ENCODE data around the gene PHTF2. TPM values are rescaled to one million over a fixed set of nuclear protein-coding genes. Genes with fewer than 3 reads are reported as not detected.

The PHTF2 gene
- total and polyA plus RNA-seq, 7 donors, result 16.7 to 101 (median 51.7) TPM

GRCh38 chr7:77826300-77826699 is 27.7 kb downstream of the PHTF2 start:
- intact Hi-C loops (cut with DNase I), result no loop called here

GRCh38 chr7:77827999-77828398 is 29.4 kb downstream of the PHTF2 start:
- intact Hi-C loops (cut with DNase I), result no loop called here
- Histone ChIP-seq H3K4me3 (no peak overlapping the region), H3K4me1 (peaks cover 18% of the 10 kb centered on the region), H3K36me3 (ENCODE audit: insufficient read depth in 1 of 2, low read depth in 1 of 2) (no peaks in the 10 kb centered on the region), H3K27me3 (ENCODE audit: insufficient read depth in 3 of 3, low read length in 2 of 3) (no peaks in the 10 kb centered on the region), H3K9me3 (peaks cover 3% of the 10 kb centered on the region), H3K27ac (no peak overlapping the region)
- ATAC-seq, result no peak
- 81 to 85% (median 82%) methylated on average over 2 of the region's 2 CpGs for WGBS, 3 donors
- DNase-seq, result no peak
- no peak for TF ChIP-seq CTCF (IDR thresholded peaks at IDR 0.05)

More at GRCh38 chr7:77826300-77826699, 27.7 kb downstream of the PHTF2 start:
- peaks cover 14% of the 10 kb centered on the region for H3K4me1 ChIP-seq
- peaks cover 7% of the 10 kb centered on the region for H3K9me3 ChIP-seq
- no peak overlapping the region for H3K27ac ChIP-seq
- 79 to 84% (median 80%) methylated on average over 2 of the region's 2 CpGs for WGBS, 3 donors
- no peak for DNase-seq
- no peaks in the 10 kb centered on the region for H3K36me3 ChIP-seq (ENCODE audit: insufficient read depth in 1 of 2, low read depth in 1 of 2)
- ATAC-seq, result no peak
- no peak for TF ChIP-seq CTCF (IDR thresholded peaks at IDR 0.05)
- no peak overlapping the region for H3K4me3 ChIP-seq
- H3K27me3 ChIP-seq (ENCODE audit: insufficient read depth in 3 of 3, low read length in 2 of 3), result no peaks in the 10 kb centered on the region

GRCh38 chr7:77830649-77831355 is 32.2 kb downstream of the PHTF2 start:
- H3K36me3 ChIP-seq (ENCODE audit: insufficient read depth in 1 of 2, low read depth in 1 of 2), result no peaks in the 10 kb centered on the region
- no peak overlapping the region for H3K4me3 ChIP-seq
- H3K9me3 ChIP-seq, result peaks cover 3% of the 10 kb centered on the region
- WGBS, 3 donors, result 79 to 92% (median 84%) methylated on average over 8 of the region's 8 CpGs
- H3K27ac ChIP-seq, result peak overlapping the region; percentile 86
- no peak for ATAC-seq
- DNase-seq, result no peak
- no peaks in the 10 kb centered on the region for H3K27me3 ChIP-seq (ENCODE audit: insufficient read depth in 3 of 3, low read length in 2 of 3)
- TF ChIP-seq CTCF (IDR thresholded peaks at IDR 0.05), result no peak
- intact Hi-C loops (cut with DNase I), result loop anchor here in 1 of 2 donors (1.0 kb wide), 1 partner anchor 27 kb away; no protein-coding TSS in a partner anchor
- H3K4me1 ChIP-seq, result peaks cover 31% of the 10 kb centered on the region

- H3K27ac ChIP-seq, result peak overlapping the region; percentile 86
- WGBS, 3 donors, result 86 to 95% (median 86%) methylated on average over 7 of the region's 7 CpGs
- H3K9me3 ChIP-seq, result no peaks in the 10 kb centered on the region
- peaks cover 31% of the 10 kb centered on the region for H3K4me1 ChIP-seq
- DNase-seq, result no peak
- no peaks in the 10 kb centered on the region for H3K27me3 ChIP-seq (ENCODE audit: insufficient read depth in 3 of 3, low read length in 2 of 3)
- intact Hi-C loops (cut with DNase I), result no loop called here
- H3K4me3 ChIP-seq, result no peak overlapping the region
- no peaks in the 10 kb centered on the region for H3K36me3 ChIP-seq (ENCODE audit: insufficient read depth in 1 of 2, low read depth in 1 of 2)
- no peak for TF ChIP-seq CTCF (IDR thresholded peaks at IDR 0.05)
- no peak for ATAC-seq
Observed at GRCh38 chr7:77831481-77831880, 32.9 kb downstream of the PHTF2 start.

- Histone ChIP-seq H3K4me1 (peaks cover 31% of the 10 kb centered on the region), H3K27me3 (ENCODE audit: insufficient read depth in 3 of 3, low read length in 2 of 3) (no peaks in the 10 kb centered on the region), H3K4me3 (no peak overlapping the region), H3K9me3 (no peaks in the 10 kb centered on the region), H3K27ac (peak overlapping the region; percentile 86), H3K36me3 (ENCODE audit: insufficient read depth in 1 of 2, low read depth in 1 of 2) (no peaks in the 10 kb centered on the region)
- ATAC-seq (no peak), DNase-seq (no peak)
- intact Hi-C loops (cut with DNase I), result no loop called here
- no peak for TF ChIP-seq CTCF (IDR thresholded peaks at IDR 0.05)
- WGBS, 3 donors, result 33 to 63% (median 44%) methylated on average over 1 of the region's 1 CpG
Observed at GRCh38 chr7:77831953-77832352, 33.4 kb downstream of the PHTF2 start.

Measured in psoas muscle (tissue), 8 donors.